NCI-H2107 treated with DMSO at 0.1 percent for 48 hours (cell line): Measurements from ENCODE around the gene SPTBN1.

Experiments
- DNase-seq: peaks from one replicate; lab custom pipeline; 2025; ENCODE audit not compliant: unreplicated experiment; lab: John Stamatoyannopoulos, UW

Gene SPTBN1

DNA sequence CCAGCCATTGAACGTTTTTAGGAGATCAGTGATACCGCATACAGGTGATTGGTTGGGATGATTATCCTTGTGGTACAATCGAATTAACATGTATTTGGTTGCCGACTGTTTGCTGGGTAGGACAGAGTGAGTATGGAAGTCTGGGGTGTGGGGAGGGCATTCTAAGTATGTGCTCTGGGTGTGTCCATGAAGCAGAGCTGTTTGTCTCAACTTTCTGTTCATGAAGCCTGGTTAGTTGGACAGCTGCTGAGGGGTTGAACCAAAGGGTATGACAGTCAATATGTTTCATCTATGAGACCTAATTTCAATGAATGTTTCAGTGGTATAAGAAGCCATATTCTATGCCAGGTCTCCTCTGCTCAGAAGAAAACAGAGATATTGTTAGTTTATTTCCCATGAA, 21.9 kb upstream of the SPTBN1 start:
- DNase-seq = no peak

DNA sequence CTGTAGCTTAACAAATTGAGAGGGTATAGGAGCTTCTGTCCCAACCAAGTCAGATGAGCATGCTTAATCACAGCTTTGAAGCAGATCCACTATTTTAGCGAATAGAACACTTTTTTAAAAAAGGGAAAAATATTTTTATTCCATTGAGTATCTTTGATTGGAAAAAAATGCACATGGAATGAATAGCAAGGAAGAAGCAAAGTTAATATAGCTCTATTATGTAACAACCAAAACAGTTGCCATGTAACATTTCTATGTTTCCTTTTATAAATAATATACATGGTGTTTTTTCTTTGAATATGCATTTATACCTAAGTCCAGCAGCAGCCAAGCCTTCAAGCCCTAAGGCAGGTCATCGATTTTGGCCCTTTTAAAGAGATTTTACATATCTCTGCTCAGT, 21.4 kb upstream of the SPTBN1 start:
- no peak for DNase-seq

DNA sequence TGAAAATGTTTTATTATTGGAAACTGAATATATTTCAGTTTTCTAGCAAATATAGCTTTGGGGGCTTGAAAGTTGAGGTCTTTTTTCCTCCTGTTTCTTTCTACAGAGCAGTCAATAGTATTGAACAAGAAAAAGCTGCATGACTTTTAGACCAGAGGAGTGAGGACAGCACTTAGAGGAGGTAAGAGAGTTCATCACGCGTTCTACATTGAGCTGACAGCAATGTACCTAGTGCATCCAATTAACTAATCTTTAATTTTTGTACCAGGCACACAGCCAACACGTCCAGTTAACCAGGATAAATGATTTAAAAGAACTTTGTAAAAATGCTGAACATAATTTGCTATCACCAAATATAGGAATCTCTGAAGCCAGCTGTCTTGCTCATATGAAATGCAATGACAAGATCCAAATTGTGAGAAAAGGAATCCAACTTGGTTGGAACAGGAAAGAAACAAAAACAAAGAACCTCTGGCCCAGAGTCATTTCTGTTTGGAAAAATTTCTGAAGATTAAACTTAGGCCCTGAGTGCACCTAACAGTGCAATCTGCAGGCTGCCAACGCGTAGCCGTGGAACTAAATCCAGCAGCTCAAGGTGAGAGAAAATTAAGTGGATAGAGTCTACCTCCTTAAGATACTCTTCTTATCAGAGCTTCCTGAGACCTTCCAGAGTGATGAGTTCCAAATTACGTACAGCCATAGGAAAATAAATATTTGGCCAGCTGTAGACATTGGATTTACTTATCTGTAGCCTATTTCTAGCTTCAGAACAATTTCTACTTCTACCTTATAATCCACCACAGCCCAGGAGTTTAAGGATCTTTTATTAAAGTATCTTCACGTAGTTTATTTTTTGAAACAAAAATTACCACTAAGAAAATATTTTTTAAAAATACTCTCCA, 20.6 kb upstream of the SPTBN1 start:
- no peak for DNase-seq

DNA sequence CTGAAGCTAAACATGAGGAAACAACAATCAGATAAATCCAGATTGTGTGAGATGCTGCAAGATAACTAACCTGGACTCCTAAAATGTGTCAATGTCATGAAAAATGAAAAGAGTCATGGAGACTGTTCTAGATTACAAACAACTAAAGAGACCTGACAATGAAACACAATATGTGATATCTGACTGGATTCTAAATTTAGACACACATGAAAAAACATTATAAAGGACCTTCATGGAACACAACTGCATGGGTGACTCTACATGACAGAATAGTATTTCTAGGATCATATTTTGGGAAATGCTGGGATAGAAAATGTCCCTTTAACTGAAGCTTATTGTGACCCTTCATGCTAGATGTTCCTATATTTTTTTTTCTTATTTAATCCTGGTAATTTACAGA, 18.5 kb upstream of the SPTBN1 start:
- DNase-seq = no peak

DNA sequence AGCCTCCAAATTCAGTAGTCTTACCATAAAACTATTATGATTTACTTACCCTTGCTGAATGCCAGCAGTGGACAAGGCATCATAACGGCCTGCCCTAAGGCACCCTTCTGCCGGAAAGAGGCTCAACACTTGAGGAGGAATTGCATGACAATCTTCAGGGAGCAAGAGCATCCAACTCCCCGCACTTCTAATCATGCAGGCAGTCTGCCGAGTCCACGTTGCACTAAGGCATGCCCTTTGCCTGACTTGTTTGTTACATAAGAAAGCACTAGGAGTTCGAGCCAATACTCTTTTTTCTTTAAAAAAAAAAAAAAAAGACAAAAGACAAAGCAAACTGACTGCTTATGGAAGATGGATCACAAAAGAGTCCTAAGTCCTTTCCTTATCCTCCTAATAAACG, 17.9 kb upstream of the SPTBN1 start:
- no peak for DNase-seq

DNA sequence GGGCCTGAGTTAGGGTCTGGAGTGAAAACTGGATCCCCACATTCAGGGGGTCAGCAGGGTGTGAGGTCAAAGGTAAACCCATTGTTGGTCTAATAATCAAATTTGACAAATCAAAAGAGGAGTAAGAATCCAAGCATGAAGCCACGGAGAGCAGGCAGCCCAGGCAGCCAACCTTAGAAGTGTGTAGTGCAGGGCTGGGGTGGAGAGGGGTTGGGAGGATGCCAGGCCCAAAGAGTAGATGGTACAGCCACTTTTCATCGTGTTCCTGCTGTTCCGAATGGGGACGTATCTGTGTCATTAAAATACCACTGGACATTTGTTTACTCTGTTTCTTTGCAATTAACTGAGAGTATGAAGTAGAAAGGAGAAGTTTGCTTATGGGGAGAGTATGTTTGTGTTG, 16.5 kb upstream of the SPTBN1 start:
- no peak for DNase-seq

DNA sequence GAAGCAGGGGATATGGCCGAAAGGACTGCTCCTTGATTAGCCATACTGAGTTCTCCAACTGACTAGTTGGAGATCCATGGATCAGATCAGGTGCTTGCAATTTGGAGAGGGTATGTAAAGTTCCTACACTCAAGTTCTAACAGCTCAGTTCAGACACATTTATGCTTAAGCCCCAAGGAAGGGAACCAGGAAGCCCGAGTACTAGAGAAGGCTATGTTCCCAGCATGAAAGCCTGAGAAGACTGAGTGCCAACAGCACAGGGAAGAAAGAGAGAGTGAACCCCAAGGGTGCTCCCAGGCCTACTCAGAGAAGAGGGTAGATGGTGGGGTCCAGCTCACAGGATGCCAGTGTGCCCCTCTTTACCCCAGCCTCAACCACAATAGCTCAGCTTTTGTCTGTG, 16.1 kb upstream of the SPTBN1 start:
- no peak for DNase-seq

DNA sequence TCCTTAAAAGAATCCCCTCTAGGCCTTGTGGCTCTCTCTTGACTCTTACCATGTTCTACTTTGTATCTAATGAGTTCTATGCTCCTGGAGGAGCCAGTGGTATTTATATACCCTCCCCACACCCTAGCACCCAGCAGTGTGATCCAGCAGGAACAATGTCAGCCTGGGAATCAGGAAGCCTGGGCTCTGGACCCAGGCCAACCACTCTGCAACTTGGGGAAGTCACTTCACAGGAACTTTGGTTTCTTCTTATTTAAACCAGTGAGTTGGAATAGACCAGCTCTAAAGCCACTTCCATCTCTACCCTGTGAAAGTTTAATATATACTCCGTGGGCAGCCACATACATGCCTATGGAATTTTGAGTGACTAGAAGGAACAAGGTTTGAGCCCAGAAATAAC, 11.6 kb upstream of the SPTBN1 start:
- DNase-seq = no peak

DNA sequence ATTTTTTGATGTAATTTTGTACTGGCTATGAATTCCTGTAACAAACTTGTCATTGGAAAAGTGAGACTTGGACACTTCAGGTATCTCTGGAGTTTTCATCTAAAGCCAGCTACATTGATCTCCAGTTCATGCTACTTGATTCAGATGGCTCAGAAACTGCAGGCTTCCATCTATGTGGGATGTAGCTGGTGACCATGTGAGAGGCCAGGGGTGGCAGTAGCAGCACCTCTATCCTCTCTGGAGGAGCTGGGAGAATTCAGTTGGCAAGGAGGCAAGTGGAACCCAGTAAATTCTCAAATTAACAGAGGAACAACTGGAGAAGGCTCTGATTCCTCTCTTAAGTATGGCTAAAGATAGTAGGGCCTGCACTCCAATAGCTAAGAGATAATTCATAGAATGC, 10.0 kb upstream of the SPTBN1 start:
- no peak for DNase-seq

DNA sequence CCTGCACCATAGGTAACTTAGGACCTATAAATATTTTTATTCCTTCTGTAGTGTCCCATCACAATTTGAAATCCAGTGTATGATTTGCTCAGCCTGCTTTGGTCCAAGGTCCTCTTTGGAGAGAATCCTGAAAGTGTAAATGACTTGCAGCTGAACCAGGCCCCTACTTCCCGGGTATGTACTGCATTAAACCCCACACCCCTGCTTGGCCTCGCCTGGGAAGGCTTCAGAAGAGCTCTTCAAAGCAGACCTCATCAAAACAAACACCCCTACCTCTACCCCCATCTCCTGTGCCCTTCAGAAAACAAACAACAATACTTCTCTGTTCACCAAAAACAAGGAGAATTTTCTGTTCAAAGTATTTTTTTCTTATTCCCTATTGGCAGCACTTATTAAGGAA, 9.5 kb upstream of the SPTBN1 start:
- no peak for DNase-seq

DNA sequence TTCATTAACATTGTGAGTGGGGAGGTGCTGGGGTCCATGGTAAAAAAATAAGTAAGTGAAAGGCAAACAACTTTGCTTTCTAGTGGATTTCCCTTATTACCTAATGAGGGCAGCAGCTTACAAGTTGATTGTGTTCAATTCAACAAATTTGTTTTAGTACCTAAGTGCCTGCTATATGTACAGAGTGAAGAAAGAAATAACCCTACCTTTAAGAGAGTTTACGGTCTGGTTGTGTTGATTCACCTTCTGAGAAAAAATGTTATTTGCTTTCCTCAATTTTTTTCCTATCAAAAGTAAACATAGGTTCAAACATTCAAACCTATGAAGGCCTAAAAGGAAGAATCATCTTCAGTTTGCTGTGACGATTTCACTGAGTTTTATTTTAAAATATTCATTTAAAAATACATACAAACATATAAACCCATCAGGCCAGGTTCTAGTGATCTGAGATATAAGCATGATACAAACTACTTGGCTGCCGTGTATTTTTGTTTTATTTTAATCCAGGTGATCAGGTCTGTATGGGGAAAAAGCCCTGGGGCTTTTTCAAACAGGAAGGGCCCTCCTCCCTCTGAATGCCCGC, 1.5 kb upstream of the SPTBN1 start:
- DNase-seq = no peak

DNA sequence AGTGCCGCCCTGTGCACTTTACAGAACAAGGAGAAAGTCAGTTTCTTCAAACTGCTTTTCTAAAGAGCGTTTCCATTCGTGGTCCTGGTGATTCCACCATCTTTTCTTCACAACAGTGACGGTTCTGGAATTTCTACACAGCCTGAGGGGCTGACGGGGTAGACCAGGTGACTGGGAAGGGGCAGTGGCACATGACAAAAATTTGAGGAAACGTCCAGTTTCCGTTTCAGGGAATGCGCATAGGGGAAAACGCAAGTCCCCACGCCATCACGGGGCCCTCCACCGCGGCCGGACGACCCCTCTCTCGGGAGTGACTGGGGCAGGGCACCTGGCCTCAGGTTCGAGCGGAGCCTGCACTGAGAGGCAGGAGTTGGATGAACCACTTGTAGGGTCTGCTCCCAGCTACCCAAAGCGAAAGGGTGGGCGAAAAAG, 980 bp upstream of the SPTBN1 start:
- no peak for DNase-seq

DNA sequence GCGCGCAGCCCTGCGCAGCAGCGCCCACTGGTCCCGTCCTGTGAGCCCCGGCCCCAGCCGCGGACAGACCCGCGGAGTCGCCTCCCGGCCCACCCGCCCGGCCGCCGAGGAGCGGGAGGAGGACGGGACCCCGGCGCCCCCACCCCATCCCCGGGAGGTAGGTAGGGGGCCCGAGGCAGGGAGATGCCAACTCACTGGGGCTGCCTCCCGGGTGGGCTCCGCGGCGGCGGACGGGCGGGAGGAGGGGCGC, 160 bp downstream of the SPTBN1 start:
- DNase-seq = no peak

DNA sequence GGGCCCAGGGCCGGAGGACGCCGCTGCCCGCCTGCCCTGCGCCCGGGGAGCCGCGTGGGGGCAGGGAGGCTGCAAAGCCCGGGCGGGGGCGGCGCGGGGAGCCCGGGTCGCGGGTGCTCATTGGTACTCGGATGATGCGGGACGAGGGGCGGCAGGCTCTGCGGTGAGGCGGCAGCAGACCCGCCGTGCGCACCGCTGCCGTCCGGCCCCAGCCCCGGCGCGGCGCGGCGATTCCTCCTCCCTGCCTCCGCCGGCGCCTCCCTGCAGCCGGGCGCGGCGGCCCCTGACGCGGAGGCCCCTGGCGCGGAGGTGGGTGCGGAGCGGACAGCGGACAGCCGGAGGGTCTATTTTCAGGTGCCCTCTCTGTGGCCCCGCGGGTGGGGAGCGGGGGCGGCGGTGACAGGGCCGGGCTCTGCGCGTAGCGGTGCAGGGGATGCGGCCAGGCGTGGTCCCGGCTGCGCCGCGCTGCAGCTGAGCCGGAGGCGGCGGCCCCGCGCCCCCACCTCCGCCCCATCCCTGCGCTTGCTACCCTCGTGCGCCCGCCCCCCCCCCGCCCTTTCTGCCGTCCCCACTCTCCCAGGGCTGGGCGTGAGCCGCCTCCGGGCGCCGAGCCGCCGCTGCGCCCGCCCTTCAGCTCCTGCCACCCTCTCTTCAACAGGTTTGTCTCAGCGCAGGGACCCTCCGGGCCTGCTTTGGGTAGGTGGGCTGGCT, 640 bp downstream of the SPTBN1 start:
- peak; percentile 47 for DNase-seq

DNA sequence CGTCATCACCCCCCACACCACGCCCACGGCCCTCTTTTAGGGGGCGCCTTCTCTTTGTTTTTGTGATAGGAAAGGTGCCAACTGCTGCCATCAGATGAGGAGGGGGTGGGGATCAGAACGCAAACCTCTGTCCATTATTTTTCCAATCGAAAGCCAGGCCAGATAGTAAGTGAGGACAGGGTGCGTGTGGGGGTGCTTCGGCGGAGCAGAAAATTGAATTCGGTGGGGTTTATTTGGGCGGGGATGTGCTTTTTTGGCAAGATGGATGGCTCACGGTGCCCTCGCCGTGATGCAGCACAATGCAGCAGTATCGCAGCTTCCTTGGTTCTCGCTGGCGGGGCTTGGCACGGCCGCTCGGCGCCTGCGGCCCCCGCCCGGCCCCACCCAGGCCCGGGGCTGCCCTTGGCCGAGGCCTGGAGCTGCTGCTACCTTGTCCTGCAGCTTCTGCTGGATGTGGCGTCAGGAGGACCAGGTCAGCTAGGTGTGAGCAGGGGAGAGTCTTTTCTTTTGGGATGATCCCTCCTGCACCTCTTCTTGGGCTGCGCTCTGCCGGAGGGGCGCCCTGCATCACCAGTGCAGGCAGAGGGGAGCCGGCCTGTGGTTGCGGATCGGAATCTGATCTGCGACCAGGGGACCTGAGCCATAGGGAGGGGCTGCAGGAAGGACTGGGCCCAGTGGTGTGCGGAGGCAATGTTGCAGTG, 1.3 kb downstream of the SPTBN1 start:
- DNase-seq = peak; percentile 47

DNA sequence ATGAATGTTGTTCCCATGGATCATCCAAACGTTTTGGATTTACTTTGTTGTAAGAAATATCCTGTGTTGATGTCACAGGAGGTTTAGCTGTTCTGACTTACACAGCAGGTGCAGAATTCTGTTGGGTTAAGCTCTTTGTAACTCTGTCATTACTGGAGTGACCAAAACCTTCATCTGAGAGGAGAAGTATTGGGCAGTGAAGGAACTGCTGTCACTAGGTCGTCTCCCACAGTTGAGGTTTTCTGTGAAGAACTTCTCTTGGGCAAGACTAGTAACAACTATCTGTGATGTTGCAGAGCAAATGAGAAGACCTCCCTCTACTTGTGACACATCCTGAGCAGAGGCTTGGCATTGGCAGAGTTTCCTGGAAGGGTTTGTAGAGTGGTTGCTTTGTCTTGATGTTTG, 2.9 kb downstream of the SPTBN1 start:
- DNase-seq = no peak

DNA sequence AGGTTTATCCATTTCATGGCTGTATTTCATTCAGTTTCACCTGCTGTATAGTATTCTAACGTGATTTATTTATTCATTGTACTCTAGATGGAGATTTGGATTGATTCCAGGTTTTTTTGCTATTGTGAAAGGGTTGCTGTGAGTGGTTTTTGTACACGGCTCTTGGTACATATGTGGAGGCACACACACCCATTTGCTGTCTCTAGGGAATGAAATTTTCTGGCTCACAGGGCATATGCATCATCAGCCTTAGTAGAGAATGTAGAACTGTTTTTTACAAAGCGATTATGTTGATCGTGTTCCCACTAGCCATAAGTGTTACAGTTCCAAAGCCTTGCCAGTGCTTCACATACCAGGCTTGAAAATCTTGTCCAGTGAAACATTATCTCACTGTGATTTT, 5.1 kb downstream of the SPTBN1 start:
- DNase-seq = no peak

DNA sequence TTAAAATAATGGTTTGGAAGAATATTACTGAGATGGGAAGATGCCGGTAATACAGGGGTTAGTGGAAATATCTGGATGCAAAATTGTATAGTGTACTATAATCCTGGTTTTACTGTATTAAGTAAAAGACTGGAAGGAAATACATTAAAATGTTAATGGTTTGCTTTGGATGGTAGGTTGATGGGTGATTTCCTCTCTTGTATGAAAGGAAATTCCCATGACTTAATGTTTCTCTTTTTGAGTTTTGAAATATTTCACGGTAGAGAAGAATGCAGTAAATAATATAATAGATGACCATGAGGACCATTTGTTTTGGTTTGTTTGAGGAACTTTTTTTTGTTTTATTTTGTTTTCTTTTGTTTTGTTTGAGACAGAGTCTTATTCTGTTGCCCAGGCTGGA, 8.2 kb downstream of the SPTBN1 start:
- DNase-seq = no peak

DNA sequence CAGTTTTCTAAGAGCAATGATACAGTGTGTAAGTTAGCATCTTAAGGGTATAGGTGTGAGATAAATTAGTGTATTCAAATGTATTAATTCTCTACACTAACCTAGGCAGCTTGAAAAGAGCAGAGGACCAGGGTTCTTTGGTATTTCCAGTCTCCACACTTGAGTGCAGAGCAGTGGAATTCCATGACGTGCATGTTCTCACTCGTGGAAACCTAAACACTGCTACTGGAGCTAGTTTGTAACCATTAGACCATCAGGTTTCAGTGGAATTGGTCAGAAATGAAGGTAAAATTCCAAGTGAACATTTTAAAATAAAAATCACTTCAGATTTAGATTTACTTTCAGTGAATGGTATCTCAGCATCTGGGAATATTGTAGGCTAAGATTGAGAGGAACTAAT, 9.0 kb downstream of the SPTBN1 start:
- no peak for DNase-seq

DNA sequence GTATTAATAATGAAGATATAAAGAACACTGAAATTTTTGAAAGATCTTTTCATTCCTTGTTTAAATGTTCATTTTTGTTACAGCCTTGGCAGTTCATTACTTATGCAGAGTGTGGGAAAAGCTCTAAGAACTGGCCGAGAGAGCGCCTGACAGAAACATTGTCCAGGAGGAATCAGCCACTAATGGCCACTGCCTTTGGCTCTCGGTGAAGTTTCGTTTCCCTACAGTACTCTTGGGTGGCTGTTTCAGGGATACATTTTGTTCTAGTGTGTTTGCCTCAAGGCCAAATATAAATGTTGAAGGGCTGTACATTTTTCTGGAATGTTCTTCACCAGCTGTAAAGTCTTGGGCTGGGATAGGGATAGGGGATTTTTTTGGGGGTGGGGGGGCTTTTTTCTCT, 10.7 kb downstream of the SPTBN1 start:
- no peak for DNase-seq

DNA sequence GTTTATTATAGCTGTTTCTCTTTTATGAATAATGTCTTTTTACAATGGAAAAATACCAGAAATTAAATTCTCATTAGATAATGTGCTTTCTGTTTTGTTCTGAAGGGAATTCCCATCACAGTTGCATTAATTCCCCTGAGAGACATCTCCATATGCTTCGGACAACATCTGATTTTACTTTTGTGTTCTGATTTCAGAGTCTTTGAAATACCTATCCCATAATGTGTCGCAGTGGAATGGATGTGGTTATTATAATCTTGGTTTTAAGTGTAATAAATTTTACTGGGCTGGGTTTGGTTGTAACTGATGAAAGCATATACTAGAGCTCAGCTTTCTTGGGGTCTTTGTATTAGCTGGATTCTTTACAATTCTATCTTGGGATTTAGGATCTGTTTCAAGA, 12.5 kb downstream of the SPTBN1 start:
- no peak for DNase-seq

DNA sequence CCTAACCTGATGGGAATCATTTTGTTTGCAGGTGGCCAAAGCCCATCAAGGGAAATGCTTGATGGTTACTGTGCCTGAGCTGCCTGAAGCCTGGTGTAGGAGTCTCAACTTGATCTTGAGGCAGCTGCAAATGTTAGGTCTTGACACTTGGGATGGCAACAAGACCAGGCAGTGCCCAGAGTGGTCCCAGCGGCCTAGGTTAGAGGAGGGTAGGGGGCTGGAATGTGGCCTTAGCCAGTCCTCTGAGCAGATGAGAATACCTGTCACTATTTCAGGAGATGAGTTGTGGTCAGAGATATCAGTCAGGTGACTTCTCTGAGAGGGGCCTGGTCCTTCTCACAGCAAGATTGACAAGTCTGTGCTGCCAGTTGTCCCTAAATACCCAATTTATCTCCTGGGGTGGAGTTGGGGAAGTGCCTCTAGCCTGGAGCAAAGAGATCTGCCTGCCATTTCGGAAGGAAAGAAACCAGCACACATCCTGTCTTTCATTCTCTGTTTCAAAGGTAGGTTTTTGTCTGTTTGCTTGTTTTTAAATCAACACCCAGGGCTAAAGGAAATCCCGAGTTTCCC, 13.4 kb downstream of the SPTBN1 start:
- no peak for DNase-seq
